Nephron (organoid): ENCODE results near the gene DOLK.

Experiments used
- H3K27ac Mint-ChIP-seq, 3 experiments: 2 replicates each; pipeline ENCODE4 v1.8.0; 2020; ENCODE audit warnings: mixed read lengths in 3 of 3, mild to moderate bottlenecking in 2 of 3, moderate library complexity in 1 of 3
- H3K27me3 Mint-ChIP-seq: 2 replicates; pipeline ENCODE4 v1.8.0; 2021; ENCODE audit warnings: low read depth, mild to moderate bottlenecking, moderate library complexity, mixed read lengths
- H3K36me3 Mint-ChIP-seq: 2 replicates; pipeline ENCODE4 v1.8.0; 2020; ENCODE audit warnings: low read depth, mixed read lengths
- H3K4me1 Mint-ChIP-seq: 2 replicates; pipeline ENCODE4 v1.8.0; 2020; ENCODE audit warnings: mixed read lengths
- H3K4me3 Mint-ChIP-seq, 3 experiments: 2 replicates each; pipeline ENCODE4 v1.8.0; 2020; ENCODE audit warnings: mild to moderate bottlenecking in 3 of 3, mixed read lengths in 3 of 3, moderate library complexity in 2 of 3
- H3K9me3 Mint-ChIP-seq: 2 replicates; pipeline ENCODE4 v1.8.0; 2020; ENCODE audit warnings: mixed read lengths
- CTCF ChIP-seq, 3 experiments: fragments of 200-600 bp; sonication (generic); IDR thresholded peaks; one replicate each; pipeline ENCODE4 v1.5.0; 2021; ENCODE audit warnings: antibody characterized with exemption in 3 of 3; ENCODE audit not compliant: unreplicated experiment in 3 of 3

DOLK gene

GRCh38 chr9:128918921-128919320 lies 28.5 kb downstream of the DOLK start:
- H3K4me3 Mint-ChIP-seq, result peak overlapping the region in 1 of 3 experiments; percentile 66
- peaks cover 20% of the 10 kb centered on the region for H3K36me3 Mint-ChIP-seq
- H3K4me1 Mint-ChIP-seq, result peaks cover 43% of the 10 kb centered on the region

GRCh38 chr9:128917151-128917849 lies 30.1 kb downstream of the DOLK start:
- no peak for TF ChIP-seq CTCF (IDR thresholded peaks at IDR 0.05; ENCODE audit: unreplicated experiment in 3 of 3)
- Mint-ChIP-seq H3K36me3 (peaks cover 26% of the 10 kb centered on the region), H3K27me3 (no peaks in the 10 kb centered on the region), H3K4me3 (peak overlapping the region in 2 of 3 experiments; percentile 22 to 49), H3K9me3 (no peaks in the 10 kb centered on the region), H3K4me1 (peaks cover 53% of the 10 kb centered on the region), H3K27ac (peak overlapping the region; percentile 60 to 100 (median 98))

More at GRCh38 chr9:128918921-128919320, 28.5 kb downstream of the DOLK start:
- TF ChIP-seq CTCF (IDR thresholded peaks at IDR 0.05; ENCODE audit: unreplicated experiment in 3 of 3), result no peak
- Mint-ChIP-seq H3K27me3 (no peaks in the 10 kb centered on the region), H3K27ac (peak overlapping the region; percentile 78 to 99 (median 79)), H3K9me3 (no peaks in the 10 kb centered on the region)

GRCh38 chr9:128916745-128917144 lies 30.7 kb downstream of the DOLK start:
- H3K9me3 Mint-ChIP-seq, result no peaks in the 10 kb centered on the region
- no peaks in the 10 kb centered on the region for H3K27me3 Mint-ChIP-seq
- peaks cover 26% of the 10 kb centered on the region for H3K36me3 Mint-ChIP-seq
- peaks cover 49% of the 10 kb centered on the region for H3K4me1 Mint-ChIP-seq
- H3K4me3 Mint-ChIP-seq, result no peak overlapping the region
- peak overlapping the region; percentile 60 to 100 (median 98) for H3K27ac Mint-ChIP-seq
- TF ChIP-seq CTCF (IDR thresholded peaks at IDR 0.05; ENCODE audit: unreplicated experiment in 3 of 3), result no peak

- Mint-ChIP-seq H3K4me3 (no peak overlapping the region), H3K4me1 (peaks cover 45% of the 10 kb centered on the region)
- no peak for TF ChIP-seq CTCF (IDR thresholded peaks at IDR 0.05; ENCODE audit: unreplicated experiment in 3 of 3)
These were observed 31.2 kb downstream of the DOLK start for GRCh38 chr9:128916204-128916603.

GRCh38 chr9:128913995-128914772 lies 33.2 kb downstream of the DOLK start:
- Mint-ChIP-seq H3K4me1 (peaks cover 40% of the 10 kb centered on the region), H3K36me3 (peaks cover 41% of the 10 kb centered on the region), H3K4me3 (no peak overlapping the region), H3K9me3 (no peaks in the 10 kb centered on the region), H3K27ac (no peak overlapping the region), H3K27me3 (no peaks in the 10 kb centered on the region)
- TF ChIP-seq CTCF (IDR thresholded peaks at IDR 0.05; ENCODE audit: unreplicated experiment in 3 of 3), result no peak

More at GRCh38 chr9:128916204-128916603, 31.2 kb downstream of the DOLK start:
- H3K36me3 Mint-ChIP-seq, result peaks cover 27% of the 10 kb centered on the region
- peak overlapping the region in 2 of 3 experiments; percentile 68 to 100 for H3K27ac Mint-ChIP-seq
- H3K27me3 Mint-ChIP-seq, result no peaks in the 10 kb centered on the region
- no peaks in the 10 kb centered on the region for H3K9me3 Mint-ChIP-seq
